Effector CD4-positive, alpha-beta T cell (primary cell): ENCODE measurements around the gene PIP5K1A.
"Not testable (repeated sequence)": the region's sequence is repeated elsewhere in the genome, so short reads cannot be mapped to it uniquely, and the experiment has no call there.

Source experiments
- DNase-seq: peaks from one replicate; pipeline ENCODE4 v3.0.0-alpha.2; 2020

Gene PIP5K1A

GRCh38 chr1:151254217-151255213 lies 56.2 kb downstream of the PIP5K1A start, which contains the start of gene PSMD4:
PSMD4 (plus strand) TSS chr1:151254734; CDS start chr1:151254783, 49 bp downstream.
- peak; percentile 90 for DNase-seq

DNA sequence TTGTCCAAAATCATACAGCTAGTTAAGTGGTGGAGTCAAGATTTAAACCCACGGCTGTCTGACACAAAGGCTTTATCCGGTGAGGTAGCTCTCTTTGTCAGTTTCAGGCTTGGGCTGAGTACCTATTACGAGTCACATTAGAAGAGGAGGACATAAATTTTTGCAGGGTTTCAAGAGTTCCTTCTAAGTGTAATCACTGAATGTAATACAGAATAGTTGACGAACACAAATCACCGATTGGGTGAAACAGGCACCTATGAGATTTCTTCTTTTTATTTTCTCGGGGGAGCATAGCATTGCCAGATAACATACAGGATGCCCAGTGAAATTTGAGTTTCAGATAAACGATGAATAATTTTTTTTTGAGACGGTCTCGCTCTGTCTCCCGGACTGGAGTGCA lies 57.0 kb downstream of the PIP5K1A start:
- no peak for DNase-seq

DNA sequence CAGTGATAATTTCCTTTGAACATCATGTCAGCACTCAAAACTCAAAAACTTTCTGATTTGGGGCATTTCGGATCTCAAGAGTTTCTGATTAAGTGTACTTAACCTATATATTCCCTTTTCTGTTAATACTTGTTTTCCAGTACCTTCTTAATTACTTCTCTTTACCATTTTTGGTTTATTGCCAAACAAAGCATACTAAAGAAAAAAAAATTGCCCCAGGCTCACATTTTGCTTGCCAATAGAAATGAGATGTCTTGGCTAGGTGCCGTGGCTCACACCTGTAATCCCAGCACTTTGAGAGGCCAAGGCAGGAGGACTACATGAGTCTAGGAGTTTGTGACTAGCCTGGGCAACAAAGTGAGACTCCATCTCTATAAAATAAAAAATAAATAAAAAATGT lies 61.0 kb downstream of the PIP5K1A start:
- no peak for DNase-seq

GRCh38 chr1:151265446-151266236 lies 67.3 kb downstream of the PIP5K1A start:
- no peak for DNase-seq

DNA sequence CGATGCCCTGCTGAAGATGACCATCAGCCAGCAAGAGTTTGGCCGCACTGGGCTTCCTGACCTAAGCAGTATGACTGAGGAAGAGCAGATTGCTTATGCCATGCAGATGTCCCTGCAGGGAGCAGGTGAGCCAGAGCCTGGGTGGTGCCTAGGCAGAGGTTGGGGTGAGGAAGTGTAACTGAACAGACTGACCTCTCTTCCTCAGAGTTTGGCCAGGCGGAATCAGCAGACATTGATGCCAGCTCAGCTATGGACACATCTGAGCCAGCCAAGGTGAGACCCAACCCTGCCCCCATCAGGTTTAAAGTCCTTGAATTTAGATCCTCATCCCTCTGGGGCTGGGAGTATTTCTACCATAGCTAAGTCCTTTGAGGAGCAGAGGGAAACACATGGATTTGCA lies 68.0 kb downstream of the PIP5K1A start:
- DNase-seq = no peak

- DNase-seq = no peak
Measured at GRCh38 chr1:151266821-151267220, 68.5 kb downstream of the PIP5K1A start.

- no peak for DNase-seq
Measured at GRCh38 chr1:151267760-151268159, 69.4 kb downstream of the PIP5K1A start.

- DNase-seq = no peak
Measured at GRCh38 chr1:151273924-151274466, 75.6 kb downstream of the PIP5K1A start.

DNA sequence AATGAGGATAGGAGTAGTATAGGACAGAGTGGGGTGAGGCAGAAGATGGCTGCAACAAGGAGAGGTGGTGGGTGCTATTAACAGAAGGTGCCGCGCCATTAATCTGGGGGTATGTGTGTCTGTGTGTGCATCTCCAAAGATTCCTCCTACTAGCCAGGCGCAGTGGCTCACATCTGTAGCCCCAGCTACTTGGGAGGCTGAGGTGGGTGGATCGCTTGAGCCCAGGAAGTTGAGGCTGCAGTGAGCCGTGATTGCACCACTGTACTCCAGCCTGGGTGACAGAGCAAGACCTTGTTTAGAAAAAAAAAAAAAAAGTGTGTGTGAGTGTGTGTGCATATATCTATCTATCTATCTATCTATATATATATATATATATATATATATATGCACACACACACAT lies 77.0 kb downstream of the PIP5K1A start:
- not testable (repeated sequence) for DNase-seq

- DNase-seq = no peak
Measured at GRCh38 chr1:151277249-151277648, 78.9 kb downstream of the PIP5K1A start.

GRCh38 chr1:151281225-151281968 lies 83.0 kb downstream of the PIP5K1A start:
- peak; percentile 95 for DNase-seq

- DNase-seq = peak; percentile 97
Measured at GRCh38 chr1:151281969-151282882, 83.9 kb downstream of the PIP5K1A start, which contains the start of gene ZNF687. ZNF687 (plus strand) TSS chr1:151282299; CDS start chr1:151286292, 3,993 bp downstream.

DNA sequence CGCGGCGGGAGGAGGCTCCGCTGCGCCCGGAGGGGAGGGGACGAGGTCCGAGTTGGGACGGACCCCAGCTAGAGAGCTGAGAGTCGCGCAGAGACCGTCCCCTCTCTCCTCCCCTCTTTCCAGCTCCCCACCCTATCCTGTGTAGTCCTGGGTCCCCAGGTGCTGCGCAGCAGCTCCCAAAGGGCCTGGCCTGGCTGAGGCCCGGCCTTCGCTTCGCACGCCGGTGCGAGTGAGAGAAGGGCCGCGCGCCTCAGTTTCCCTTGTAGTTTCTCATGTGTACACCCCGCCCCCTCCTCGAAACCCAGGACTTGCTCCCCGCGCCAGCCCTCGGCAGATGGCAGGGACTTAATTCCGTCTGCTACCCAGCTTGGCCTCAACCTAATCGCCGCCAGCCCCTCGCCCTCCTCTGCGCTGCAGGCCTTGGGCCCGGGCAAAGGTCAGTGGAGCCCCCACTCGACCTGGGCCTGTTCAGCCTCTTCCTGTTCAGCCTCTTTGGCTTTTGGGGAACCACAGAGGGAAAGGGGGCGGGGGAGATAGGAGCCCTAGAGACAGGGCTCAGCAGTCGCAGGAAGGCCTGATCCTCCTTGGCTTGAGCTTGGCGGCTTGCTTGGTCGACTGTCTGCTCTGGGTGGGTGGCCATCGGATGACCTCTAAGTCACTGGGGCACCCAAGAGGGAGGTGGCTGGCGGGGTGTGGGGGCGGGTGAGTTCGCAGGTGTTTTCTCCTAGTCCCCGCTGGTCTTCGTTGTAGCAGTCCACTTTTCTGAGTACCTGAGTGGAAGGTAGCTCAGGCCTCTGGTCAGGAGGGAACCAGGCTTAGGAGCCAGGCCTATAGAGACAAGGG lies 84.8 kb downstream of the PIP5K1A start:
- no peak for DNase-seq

- DNase-seq = no peak
Measured at GRCh38 chr1:151284013-151284577, 85.7 kb downstream of the PIP5K1A start.

DNA sequence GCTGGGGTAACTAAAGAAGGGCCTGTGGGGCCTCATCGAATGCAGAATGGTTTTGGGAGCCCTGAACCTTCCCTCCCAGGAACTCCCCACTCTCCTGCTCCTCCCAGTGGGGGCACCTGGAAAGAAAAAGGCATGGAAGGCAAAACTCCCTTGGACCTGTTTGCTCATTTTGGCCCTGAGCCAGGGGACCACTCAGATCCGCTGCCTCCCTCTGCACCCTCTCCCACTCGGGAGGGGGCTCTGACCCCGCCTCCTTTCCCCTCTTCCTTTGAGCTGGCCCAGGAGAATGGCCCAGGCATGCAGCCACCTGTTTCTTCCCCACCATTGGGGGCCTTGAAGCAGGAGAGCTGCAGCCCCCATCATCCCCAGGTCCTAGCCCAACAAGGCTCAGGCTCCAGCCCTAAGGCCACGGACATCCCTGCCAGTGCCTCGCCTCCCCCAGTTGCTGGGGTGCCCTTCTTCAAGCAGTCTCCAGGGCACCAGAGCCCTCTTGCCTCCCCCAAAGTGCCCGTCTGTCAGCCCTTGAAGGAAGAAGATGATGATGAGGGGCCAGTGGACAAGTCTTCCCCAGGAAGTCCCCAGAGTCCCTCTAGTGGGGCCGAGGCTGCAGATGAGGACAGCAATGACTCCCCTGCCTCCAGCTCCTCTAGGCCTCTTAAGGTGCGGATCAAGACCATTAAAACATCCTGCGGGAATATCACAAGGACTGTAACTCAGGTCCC lies 88.4 kb downstream of the PIP5K1A start:
- no peak for DNase-seq

- DNase-seq = no peak
Measured at GRCh38 chr1:151287341-151287699, 89.0 kb downstream of the PIP5K1A start.

DNA sequence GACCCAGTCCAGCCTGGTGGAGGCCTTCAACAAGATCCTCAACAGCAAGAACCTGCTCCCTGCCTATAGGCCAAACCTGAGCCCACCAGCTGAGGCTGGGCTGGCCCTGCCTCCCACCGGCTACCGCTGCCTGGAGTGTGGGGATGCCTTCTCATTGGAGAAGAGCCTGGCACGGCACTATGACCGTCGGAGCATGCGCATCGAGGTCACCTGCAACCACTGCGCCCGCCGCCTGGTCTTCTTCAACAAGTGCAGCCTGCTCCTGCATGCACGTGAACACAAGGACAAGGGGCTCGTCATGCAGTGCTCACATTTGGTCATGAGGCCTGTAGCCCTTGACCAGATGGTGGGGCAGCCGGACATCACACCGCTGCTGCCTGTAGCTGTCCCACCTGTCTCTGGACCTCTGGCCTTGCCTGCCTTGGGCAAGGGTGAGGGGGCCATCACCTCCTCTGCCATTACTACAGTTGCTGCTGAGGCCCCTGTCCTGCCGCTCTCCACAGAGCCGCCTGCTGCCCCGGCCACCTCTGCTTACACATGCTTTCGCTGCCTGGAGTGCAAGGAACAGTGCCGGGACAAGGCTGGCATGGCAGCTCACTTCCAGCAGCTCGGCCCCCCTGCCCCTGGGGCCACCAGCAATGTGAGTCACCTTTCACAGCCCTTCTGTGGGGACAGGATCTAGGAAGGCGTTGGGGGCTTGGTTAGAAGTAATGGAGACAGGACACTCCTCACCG lies 89.6 kb downstream of the PIP5K1A start:
- DNase-seq = no peak

DNA sequence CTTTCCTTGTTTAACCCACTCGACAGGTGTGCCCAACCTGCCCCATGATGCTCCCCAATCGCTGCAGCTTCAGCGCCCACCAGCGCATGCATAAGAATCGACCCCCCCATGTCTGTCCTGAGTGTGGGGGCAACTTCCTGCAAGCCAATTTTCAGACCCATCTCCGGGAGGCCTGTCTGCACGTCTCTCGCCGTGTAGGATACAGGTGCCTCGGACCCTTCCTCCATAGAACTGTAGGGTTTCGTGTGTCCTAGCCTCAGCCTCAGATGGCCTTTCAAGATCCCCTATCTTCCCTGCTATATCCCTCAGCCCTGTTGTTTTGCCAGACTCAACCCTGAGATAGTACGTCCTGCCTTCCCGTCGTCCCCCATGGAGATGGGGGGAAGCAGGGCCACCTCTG lies 90.2 kb downstream of the PIP5K1A start:
- no peak for DNase-seq
